NCI-H2171 treated with DMSO at 0.1 percent for 48 hours (cell line): ENCODE data around the gene OR13C5.
"Not testable (repeated sequence)": the region's sequence is repeated elsewhere in the genome, so short reads cannot be mapped to it uniquely, and the experiment has no call there.

ENCODE experiments used
- DNase-seq: peaks from one replicate; lab custom pipeline; 2025; lab: John Stamatoyannopoulos, UW

OR13C5 gene, protein sequence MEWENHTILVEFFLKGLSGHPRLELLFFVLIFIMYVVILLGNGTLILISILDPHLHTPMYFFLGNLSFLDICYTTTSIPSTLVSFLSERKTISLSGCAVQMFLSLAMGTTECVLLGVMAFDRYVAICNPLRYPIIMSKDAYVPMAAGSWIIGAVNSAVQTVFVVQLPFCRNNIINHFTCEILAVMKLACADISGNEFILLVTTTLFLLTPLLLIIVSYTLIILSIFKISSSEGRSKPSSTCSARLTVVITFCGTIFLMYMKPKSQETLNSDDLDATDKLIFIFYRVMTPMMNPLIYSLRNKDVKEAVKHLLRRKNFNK

GRCh38 chr9:104599313-104599712 lies at the start of gene OR13C5:
Gene OR13C5 (minus strand): TSS chr9:104599413. CDS start chr9:104599413, 0 bp downstream.
- not testable (repeated sequence) for DNase-seq

- no peak for DNase-seq
These were observed 36.2 kb upstream of the OR13C5 start for GRCh38 chr9:104635456-104635855.

DNA sequence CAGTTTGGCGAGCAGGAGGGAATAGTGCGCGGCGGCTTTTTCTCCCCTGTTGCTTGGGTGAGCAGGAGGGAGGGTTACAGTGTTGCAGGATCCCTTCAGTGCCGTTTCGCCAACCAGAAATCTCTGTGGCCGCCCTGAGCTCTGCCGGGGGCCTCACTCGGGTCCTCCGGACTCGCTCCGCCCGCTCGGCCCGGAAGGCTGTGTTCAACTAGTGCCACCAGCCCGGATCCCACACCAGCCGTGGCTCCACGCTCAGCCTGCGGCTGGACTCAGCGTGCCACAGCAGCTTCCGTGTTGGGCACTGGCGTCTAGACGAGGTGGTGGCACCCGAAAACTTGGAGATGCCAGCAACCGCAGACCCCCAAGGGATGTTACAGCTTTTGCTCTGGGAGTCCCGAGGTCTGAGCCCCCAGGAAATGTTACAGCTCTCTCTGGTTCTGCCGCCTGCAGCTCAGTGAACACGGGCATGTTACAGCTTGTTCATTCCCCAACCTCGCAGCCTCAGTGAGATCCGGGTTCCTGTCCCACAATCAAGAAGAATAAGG lies 34.8 kb upstream of the OR13C5 start:
- no peak for DNase-seq

DNA sequence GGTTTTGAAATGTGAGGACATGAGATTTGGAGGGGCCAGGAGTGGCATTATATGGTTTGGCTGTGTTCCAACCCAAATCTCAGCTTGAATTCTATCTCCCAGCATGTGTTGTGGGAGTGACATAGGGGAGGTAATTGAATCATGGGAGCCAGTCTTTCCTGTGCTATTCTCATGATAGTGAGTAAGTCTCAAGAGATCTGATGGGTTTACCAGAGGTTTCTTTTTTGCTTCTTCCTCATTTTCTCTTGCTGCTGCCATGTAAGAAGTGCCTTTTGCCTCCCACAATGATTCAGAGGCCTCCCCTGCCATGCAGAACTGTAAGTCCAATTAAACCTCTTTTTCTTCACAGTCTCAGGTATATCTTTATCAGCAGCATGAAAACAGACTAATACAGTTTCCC lies 26.8 kb upstream of the OR13C5 start:
- not testable (repeated sequence) for DNase-seq

GRCh38 chr9:104618104-104618503 lies 18.9 kb upstream of the OR13C5 start, which contains the start of gene OR13C9:
Gene OR13C9 (minus strand): TSS chr9:104618204. CDS start chr9:104618204, 0 bp downstream.
- DNase-seq, result no peak

GRCh38 chr9:104617418-104617817 lies 18.2 kb upstream of the OR13C5 start:
- DNase-seq, result no peak

DNA sequence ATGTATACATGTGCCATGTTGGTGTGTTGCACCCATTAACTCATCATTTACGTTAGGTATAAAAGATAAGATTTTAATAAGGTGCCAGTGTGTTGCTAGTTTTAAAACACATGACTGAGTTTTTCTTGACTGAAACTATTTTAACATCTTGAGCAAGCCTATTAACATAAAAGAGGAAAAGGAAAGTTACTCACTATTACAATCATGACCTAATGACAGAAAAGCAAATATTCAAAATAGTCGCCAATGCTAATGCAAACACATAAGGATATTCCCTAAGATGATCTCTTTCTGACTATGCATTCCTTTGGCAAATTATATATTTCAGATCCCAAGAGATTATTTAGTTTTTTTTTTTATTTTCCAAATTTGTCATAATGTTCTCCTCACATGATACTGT lies 12.0 kb upstream of the OR13C5 start:
- DNase-seq, result no peak

DNA sequence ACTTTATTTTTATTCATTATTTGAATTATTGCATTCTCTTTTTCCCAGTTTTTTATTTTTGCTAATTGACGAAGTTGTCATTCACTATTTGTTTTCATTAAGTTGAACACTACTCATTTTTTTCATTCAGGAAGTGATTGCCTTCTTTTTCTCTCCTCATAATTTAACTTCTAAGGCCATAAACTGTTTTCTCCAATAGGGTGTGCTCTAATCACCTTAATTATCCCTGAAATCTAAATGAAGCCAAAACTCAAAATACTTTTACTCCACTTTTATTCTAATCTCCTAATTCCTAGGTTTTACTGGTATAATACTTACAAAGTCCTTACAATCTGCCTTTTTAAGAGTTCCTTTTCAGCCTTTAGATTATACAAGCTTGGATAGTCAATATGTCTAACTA lies 9.1 kb upstream of the OR13C5 start:
- peak; percentile 11 for DNase-seq

GRCh38 chr9:104606152-104606551 lies 6.9 kb upstream of the OR13C5 start:
- DNase-seq, result no peak

- DNase-seq, result not testable (repeated sequence)
These were observed 6.3 kb upstream of the OR13C5 start, which contains the start of gene OR13C2 for GRCh38 chr9:104605527-104605926. Gene OR13C2 (minus strand): TSS chr9:104605627. CDS start chr9:104605627, 0 bp downstream.

DNA sequence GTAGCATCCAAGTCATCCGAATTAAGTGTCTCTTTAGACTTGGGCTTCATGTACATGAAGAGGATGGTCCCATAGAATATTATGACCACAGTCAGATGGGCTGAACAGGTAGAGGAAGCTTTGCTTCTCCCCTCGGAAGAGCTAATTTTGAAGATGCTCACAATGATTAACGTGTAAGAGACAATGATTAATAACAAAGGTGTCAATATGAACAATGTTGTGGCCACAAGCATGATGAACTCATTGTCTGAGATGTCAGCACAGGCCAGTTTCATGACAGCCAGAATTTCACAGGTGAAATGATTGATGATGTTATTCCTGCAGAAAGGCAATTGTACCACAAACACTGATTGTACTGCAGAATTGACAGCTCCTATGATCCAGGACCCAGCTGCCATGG lies 5.6 kb upstream of the OR13C5 start:
- DNase-seq, result no peak

GRCh38 chr9:104598749-104599148 lies 464 bp downstream of the OR13C5 start:
- DNase-seq, result not testable (repeated sequence)

DNA sequence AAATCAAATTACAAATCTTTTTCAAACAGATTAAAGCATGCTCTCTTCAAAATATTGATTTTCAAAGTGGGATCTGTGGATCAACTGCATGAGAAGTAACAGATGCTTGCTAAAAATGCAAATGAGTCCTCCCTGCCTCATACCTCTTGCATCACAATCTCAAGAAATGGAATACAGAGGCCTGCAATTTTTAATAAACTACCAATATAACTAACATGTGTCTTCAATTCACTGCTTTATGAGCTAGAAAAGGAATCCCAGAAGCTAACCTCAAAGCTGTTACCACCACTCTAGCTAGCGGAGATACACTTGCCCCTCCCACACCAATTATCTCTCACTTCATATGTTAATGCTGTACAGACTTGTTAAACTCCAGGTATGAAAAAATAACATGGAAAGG lies 9.6 kb downstream of the OR13C5 start:
- DNase-seq, result no peak

DNA sequence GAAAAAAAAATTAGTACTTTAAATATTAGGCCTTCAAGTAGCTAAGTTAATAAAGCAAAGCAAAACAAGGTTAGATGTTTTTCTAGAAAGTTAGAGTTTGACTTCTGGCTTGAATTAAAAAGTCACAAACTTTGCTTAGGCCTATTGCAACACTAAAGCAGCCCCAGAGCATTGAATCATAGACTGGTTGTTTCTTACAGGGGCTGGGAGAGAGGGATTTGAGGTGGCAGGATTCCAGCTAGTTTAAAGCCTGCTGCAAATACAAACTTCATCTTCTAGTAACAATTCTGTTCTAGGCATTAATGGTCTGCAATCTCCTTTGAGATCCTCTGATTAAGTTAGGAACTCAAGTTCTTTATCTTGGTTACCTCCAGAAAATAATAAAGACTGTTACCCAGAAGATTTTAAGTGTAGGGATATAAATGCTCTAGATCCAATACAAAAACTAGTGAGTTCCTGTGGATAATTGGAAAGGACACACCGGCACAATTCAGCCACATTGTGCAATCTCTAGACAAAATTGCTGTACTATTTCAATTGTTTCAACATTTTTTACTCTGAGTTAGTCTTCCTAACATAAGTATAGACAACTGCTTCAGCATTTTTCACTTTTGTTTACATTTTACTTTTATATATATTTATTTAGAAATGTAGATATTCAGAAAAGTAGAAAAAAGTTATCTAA lies 12.6 kb downstream of the OR13C5 start:
- DNase-seq, result no peak

DNA sequence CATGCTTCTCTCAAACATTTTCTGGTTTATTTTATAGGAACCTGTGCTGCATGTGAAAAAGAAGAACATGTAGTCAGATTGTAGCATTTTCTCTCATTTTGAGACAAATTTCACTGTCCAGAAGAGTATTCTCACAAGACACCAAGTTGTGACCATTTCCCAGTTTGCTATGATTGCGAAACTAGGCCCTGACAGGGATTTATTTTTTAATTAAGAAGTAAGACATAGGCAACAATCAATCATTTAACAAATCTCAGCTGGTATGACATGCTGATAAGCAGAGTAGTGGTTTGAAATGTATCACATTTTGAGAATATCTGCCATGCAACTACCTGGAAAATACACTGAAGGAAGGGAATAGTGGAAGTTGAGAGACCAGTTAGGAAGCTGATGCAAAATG lies 18.7 kb downstream of the OR13C5 start:
- no peak for DNase-seq

DNA sequence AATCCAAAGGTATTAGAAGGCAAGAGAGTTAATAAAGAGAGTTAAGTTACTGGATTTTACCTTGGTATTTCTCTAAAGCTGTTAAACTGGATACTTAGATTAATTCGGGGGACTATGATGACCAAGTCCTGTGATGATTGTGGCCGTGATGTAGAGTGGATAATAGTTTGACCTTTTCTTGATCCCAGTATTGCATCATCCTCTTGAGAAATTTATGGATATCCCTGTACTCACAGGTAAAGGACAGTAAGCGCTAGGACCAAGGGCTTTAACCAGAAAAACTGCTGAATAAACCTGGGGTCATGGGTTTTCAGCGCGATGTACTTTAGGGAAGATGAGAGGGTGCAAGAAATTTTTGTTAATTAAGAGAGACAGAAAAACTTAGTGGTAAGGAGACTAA lies 21.9 kb downstream of the OR13C5 start:
- no peak for DNase-seq

DNA sequence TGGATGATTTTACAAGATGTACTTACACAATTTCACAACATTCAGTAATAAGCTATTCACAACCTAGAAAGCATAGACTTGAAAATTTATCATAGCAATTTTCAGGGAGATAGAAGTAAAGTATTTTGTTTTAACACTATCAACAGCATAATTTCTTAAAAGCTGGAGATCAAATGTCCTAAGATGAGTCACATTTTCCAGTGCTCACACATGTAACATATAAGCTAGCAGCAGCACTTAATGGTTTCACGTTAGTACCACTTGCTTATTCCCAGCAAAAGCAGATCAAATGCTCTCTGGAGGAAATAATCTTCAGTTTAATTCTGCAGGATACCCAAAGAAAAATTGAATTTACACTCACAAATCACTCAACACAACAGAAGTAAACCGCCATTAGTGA lies 23.8 kb downstream of the OR13C5 start:
- no peak for DNase-seq

DNA sequence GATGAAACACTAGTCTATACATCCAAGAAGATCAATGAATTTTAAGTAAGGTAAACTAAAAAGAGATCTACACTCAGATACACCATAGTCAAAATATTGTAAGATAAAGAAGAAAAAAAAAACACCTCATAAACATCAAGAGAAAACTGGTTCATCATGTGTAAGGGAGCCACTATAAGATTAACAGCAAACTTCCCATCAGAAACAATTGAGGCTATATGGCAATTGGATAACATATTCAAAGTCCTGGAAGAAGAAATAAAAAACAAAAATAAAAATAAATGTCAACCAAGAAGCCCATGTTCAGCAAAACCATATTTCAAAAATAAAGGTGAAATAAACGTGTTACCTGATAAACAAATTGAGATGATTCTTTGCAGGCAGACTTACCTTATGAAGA lies 26.6 kb downstream of the OR13C5 start:
- DNase-seq, result no peak

DNA sequence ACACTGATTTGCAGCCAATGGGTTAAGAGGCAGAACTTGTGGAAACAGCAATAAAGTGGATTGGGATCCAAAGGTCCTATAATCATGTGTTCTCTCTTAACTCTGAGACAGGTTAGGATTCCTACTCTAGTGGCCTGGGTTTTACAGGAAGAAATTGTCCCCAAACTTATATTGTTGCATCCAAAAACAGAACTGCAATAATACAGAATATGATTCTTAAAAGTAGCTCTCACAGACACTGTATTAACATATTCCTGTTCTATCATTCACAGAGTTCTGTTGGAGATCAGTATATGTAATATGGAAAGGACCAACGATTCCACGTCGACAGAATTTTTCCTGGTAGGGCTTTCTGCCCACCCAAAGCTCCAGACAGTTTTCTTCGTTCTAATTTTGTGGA lies 30.3 kb downstream of the OR13C5 start, which contains the start of gene OR13C8:
Gene OR13C8 (plus strand): TSS at position 301 of the 400 bp plus-strand sequence. CDS start 0 bp downstream, at position 301.
- no peak for DNase-seq

GRCh38 chr9:104564358-104564757 lies 34.9 kb downstream of the OR13C5 start:
- DNase-seq, result no peak

DNA sequence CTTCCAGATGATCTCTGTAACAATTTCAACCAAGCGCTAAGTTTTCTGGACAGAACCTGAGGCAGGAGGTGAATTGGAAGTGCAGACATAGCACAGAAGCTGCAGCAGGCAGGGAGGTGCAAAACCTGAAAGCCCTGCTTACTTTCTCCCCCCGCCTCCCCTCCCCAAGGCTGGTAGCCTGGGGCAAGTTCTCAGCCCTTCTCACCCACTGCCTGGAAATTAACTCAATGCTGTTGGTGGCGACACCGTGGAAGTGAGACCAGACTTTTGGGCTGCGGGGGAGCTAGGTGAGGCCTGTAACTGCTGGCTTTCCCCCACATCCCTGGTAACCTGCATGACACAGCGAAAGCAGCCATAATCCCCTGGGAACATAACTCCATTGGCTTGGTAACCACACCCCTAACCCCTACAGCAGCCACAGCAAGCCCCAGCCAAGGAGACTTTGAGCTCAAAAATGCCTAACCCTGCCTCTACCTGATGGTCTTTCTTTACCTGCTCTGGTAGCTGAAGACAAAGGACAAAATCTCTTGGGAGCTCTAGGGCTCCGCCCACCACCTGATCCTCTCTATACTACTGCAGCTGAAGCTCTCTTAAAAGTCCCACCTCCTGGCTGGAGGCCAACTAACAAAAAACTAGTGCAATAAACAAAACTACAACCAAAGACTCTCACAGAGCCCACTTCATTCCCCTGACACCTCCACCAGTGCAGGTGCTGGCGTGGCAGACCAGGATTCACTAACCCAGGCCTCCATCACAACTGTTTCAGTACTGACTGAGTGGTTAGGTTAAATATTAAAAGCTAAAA lies 42.2 kb downstream of the OR13C5 start:
- peak; percentile 62 for DNase-seq

GRCh38 chr9:104555521-104555920 lies 43.7 kb downstream of the OR13C5 start:
- DNase-seq, result no peak
